ENCODE data around the gene MYL6B.
A peak's percentile ranks its signal among the peaks of the same experiment; 100 is the strongest.
"Not testable (repeated sequence)": the region's sequence is repeated elsewhere in the genome, so short reads cannot be mapped to it uniquely, and the experiment has no call there.

MYL6B gene

DNA sequence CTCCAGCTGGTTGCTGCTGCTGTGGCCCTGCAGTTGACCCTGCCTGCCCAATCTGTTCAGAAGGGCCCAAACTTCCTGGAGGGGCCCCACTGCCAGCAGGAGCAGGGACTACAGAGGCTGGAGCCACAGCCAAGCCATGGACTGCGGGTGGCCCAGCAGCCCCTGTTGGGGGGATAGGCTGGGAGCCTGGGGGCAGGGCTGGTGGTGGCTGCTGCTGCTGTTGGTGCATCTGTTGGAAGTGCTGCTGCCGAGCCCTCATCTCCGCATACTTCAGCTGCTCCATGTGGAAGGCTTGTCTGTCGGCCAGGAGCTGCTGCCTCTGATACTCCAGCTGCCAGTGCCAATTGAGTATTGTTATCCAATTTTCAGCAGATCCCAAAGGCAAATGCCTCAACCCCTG, 13.0 kb downstream of the MYL6B start:
- no peak for DNase-seq (ENCODE audit: low read depth, low spot score)

DNA sequence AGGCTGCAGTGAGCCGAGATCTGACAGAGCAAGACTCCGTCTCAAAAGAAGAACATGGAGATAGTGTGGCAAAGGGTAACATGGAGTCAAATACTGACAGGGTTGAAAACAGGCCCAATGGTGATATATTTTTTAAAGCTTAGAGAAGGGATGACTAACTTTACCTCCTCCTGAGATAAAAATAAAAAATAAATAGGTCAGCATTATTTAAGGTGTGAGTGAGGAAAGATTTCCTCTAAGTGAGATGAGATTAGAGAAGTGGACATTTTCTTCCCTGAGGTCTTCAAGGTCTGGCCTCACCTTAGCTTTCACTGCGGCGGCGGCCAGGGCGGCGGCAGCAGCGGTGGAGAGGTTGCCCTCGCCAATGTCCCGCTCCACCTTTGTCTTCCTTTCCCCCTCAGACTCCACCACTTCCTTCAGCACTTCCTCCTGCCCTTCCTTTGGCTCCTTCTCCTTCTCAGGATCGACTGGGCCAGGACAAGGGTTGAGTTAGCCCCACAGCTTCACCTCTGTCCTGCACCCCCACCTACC, 16.9 kb downstream of the MYL6B start:
- DNase-seq (ENCODE audit: low read depth, low spot score): no peak

DNA sequence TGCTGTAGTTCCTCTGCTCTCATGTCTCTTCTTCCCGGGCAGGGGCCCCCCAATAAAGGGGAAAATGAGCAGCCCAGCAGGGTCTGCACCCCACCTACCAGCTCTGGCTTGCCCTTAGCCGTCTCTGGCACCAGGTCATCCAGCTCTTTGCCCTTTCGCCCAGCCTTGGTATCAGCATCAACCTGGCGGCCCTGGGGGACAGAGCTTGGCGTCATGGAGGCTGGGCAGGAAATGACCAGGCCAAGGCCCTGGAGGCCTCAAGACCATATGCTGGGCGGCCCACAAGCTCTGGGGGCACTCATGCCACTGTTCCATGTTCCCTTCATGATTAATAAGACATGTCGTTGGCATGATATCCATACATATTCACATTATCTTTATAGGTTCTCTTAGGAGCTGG, 20.5 kb downstream of the MYL6B start:
- DNase-seq (ENCODE audit: low read depth, low spot score): no peak

DNA sequence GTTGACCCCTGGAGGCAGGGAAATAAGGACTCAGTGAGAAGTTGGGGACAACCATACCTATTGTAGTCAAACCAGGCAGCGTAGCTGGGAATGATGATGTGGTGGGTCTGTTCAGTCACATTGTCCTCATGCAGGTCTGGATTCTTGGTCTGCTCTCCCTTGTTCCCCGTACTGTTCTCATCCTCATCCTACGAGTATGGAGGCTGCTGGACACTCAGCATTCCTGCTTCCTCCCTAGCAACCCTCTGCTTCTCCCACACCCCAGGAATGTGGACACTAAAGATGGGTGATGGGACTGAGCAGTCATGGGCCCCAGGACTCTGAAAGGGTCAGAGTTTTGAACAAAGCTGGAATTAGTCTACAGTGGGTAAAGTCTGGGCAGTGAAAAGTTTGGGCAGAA, 26.0 kb downstream of the MYL6B start:
- no peak for DNase-seq (ENCODE audit: low read depth, low spot score)

DNA sequence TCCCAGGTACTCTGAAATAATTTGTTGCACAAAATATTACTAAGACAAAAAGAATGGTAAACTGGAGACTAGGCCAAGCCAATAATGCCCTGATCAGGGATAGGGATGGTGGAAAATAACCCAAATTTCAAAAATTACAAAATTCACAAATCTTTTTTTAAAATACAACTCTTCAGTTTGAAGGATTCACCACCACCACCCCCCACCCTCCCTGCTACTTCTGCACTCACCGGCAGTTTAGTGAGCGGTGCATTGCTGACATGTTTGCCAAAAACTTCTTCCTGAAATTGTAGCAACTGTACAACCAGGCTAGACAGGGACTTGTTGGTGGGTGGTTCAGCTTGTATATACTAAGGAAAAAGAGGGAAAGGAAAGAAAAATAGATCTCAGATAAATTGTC, 34.6 kb downstream of the MYL6B start:
- no peak for DNase-seq (ENCODE audit: low read depth, low spot score)

DNA sequence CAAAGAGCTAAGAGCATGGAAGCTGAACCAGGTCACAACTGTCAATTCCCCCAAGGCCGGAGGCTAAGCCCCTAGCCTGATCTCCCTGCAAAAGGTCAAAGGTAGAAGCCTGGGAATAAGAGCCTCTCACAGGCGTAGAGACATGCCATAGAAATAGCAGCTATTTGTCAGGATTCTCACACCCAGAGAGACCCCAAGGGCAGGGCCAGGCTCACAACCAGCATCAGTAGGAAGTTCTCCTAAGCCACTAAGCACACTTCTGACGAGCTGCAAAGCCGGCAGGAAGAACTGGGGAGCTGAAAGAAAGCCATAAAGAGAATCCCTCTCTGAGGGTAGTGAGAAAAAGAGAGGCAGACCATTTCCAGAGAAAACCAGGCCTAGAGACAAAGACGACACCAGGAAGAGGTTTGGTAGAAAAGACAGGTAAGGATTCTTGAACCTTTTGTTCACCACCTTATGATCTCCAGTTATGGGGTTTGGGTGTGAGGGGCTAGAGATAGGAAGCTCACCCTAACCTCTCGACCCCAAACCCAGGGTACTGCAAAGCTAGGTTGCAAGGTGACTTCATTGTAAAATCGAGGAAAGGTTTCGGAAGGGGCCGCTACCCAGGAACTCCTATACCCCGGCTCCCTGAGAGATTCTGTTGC, 35.9 kb downstream of the MYL6B start:
- DNase-seq (ENCODE audit: low read depth, low spot score): no peak

DNA sequence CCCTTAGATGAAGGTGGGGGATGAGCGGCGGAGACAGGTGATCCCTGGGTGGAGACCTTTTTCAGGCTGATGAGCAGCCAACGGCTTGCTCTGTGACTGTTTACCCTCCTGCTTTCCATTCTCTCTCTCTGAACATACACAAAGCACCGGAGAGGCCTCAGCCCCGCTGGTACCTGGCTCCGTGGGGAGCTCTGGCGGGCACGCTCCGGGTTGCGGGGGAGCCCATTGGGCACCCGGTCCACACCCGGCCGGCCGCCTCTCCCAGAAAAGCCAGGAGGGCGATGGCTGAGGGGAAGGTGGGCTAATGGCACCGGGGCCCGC, 36.4 kb downstream of the MYL6B start:
- no peak for DNase-seq (ENCODE audit: low read depth, low spot score)

DNA sequence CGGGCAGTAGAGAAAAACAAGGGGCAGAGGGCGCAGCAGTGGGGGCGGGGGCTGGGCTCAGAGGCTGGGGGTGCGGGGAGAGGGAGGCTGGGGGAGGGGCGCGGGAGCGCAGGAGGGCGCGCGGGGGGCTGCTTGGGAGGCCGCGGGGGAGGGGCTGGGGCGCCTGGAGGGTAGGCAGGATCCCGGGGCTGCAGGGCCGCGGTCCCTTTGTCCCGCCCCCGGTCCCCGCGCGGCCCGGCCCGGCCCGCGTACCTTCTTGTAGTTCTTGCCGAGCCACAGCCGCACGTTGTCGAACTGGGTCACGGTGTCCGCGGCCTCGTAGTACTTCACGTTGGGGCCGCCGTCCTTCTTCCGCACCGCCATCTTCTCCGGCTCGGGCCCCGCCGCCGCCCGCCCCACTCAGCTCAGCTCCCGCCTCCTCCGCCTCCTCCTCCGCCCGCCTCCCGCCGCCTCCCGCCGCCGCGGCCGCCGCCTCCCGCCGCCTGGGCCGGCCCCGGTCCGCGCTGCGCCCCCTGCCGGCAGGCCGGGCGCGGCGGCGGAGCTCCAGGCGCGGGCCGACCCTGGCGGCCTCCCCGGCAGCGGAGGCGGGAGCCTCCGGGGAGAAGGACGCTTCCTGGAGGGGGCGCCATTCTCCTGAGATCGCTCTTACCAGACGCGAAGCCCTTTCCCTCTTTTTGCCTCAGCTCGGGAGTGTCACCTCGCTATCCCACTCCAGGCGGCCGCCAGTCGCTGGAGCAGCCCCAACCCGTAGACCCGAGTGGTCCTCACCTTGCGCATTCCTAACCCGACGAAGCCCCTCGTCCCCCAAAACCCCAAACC, 36.9 kb downstream of the MYL6B start, which contains the start of gene SMARCC2:
SMARCC2 (minus strand) TSS at position 385 of the 819 bp plus-strand sequence; CDS start at position 363, 22 bp downstream.
- DNase-seq (ENCODE audit: low read depth, low spot score): peak; percentile 65

DNA sequence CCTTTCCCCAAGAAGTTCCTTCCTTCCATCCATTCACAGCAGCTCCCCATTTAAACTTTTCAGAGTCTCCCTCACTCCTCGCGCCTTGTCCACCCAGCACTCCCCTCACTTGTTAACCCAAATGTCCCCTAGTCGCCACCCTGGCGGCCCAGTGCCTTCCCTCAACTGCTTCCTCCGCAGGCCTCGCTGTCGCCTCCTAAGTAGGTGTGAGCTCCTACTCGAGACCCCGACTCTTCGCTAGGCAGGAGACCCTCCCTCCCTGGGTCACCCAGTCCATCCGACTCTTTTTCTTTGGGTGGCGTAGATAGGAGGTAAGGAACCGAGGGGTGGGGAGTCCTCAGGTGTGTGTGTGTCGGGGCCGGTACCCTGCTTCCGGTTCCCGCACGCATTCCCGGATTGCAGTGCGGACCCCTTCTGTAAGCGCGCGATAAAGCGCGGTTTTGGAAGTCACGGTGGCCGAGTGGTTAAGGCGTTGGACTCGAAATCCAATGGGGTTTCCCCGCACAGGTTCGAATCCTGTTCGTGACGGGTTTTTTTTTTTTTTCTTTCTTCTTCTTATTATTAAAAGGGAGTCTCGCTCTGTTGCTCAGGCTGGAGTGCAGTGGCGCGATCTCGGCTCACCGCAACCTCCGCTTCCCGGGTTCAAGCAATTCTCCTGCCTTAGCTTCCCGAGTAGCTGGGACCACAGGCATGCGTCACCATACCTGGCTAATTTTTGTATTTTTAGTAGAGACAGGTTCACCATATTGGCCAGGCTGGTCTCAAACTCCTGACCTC, 37.7 kb downstream of the MYL6B start:
- DNase-seq (ENCODE audit: low read depth, low spot score): peak; percentile 69

DNA sequence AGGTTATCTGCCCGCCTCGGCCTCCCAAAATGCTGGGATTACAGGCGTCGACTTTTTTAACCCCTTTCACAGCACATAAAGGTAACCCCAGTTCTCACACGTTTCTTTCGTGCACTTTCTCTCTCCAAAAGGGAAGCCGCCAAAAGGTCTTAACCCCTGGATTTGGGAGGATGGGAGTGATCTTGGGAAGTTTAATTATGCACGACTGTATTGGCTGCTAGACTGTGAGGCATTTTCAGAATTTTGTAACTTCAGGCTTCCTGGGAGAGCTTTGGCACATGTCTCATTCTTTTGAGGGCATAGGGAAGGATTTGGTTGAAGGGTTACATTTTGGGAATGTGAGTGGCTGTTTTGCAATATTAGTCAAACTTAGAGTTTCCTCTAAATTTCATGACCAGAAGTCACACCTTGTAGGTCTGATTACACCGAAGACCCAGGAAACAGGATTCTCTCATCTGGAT, 38.3 kb downstream of the MYL6B start:
- DNase-seq (ENCODE audit: low read depth, low spot score): no peak

DNA sequence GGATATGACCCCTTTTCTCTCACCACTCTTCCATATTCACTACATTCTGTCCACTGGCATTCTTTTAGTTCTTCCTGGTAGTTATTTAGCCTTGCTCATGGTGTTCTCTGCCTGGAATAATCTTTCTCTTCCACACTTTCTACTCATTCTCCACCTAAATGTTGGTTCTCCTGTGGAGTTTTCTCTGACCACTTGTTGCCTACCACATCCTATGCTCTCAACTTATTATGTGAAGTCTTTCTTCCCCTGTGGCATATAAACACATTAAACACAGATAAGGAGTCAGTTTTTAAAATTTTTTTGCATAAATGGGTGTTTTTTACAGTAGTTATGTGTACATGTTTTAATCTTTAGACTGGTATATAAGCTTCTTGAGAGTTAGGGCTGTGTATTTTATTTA, 40.2 kb downstream of the MYL6B start:
- no peak for DNase-seq (ENCODE audit: low read depth, low spot score)

DNA sequence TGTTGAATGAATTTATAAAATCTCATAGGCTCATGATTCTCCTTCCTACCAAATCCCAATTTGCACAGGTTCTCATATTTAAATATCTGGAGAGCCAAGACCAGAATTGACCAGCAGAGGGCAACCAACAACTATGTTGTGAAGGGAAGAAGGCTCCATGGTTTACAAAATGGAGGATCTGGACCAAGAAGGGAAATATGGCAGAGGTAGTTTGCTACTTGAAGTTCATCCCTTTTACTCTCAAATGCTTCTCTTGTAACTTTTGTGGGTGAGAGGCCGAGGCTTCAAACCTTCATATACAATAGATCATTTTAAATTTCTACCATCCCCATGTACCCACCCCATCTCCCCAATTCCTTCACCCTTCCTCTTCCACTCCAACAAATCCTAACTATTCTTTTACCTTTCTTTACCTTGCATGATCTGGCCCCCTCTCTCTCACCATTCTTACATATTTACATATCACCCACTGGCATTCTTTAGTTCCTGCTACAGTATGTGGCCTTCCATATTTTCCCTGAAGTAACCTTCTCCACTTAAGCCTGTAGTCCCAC, 40.7 kb downstream of the MYL6B start:
- peak; percentile 46 for DNase-seq (ENCODE audit: low read depth, low spot score)

DNA sequence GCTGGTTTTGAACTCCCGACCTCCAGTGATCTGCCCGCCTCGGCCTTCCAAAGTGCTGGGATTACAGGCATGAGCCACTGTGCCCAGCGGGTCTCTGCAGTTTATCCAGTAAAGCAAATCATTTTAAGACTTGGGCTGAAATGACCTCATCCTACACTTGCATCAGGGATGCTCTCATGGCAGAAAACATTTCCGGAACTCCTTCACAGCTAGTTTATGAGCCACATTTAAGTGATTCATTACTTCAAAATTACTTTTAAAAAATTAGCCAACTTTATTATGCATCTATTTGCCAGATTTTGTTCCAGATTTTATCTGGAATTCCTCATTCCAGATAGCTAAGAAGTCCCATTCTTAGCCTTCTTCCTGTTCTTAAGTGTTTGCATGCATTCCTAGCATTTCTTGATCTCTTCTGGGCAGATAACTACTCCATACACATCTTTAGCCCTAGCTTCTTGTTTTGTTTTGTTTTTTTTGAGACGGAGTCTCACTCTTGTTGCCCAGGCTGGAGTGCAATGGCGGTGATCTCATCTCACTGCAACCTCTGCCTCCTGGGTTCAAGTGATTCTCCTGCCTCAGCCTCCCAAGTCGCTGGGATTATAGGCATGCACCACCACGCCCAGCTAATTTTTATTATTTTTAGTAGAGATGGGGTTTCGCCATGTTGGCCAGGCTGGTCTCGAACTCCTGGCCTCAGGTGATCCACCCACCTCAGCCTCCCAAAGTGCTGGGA, 44.6 kb downstream of the MYL6B start:
- DNase-seq (ENCODE audit: low read depth, low spot score): not testable (repeated sequence)

DNA sequence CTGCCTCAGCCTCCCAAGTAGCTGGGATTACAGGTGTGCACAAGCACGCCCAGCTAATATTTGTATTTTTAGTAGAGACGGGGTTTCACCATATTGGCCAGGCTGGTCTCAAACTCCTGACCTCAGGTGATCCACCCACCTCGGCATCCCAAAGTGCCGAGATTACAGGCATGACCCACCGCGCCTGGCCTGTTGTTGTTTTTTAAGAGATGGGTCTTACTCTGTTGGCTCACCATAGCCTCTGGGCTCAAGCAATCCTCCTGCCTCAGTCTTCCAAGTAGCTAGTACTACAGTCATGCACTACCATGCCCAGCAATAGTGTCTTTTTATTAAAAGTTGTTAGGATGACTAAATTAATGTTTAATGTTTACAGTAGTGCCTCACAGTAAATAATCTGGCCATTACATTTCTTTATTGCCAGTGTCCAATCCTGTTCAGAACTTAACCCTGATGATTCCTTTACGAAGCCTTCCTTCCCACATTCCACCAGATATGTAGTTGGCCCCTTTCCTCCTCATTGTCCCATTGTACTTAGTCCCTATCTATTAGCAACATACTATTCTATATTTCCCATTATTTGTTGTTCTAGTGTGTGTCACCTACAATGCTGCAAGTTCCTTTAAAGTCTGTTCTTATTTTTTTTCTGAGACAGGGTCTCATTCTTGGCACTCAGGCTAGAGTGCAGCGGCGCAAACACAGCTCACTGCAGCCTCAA, 45.7 kb downstream of the MYL6B start:
- no peak for DNase-seq (ENCODE audit: low read depth, low spot score)

DNA sequence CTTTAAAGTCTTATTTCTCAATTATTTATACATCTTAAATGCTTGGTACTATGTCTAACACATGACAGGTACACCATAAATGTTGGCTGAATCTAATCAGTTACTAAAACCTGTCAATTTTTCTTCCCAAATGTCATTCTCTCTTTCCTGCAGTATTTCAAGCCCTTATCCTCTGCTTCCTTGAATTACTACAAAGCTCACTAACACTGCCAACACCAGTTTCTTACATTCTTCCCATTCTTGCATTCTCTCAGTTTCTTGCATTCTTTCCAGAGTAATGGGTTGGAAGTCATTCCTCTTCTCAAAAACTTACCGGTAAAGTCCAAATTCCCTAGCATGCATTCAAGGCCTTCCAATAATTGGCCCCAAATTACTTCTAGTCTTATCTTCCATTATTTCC, 46.4 kb downstream of the MYL6B start:
- DNase-seq (ENCODE audit: low read depth, low spot score): no peak

DNA sequence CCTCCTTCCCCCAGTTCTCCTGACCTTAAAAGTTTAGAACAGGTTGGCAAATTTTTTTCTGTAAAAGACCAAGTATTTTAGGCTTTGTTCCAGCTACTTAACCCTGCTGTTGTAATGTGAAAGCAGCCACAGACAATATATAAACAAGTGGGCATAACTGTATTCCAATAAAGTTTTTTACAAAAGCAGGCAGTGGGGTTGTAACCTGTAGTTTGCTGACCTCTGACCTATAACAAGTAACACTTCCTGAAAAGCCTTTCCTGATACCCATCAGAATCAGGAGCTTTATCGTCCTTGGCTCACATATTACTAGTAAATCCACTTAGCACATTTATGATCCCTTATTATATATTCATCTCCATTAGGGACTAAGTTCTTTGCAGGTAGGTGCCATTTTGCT, 50.0 kb downstream of the MYL6B start:
- no peak for DNase-seq (ENCODE audit: low read depth, low spot score)

DNA sequence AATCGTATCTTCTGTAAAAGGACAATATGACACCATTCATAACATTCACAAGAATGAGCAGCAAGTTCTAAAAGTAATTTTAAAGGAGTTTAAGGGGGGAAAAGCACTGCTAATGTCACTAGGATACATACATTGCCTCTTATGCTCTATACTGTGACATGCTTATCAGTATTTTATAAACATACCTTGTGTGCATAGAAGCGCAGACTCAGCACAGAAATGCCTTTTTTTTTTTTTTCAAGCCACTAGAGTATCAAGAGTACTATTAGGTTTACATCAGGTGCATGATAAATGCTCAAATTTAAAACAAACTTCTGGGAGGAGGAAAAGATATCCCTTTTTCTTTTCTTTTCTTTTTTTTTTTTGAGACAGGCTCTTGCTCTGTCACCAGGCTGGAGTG, 50.5 kb downstream of the MYL6B start:
- DNase-seq (ENCODE audit: low read depth, low spot score): no peak

DNA sequence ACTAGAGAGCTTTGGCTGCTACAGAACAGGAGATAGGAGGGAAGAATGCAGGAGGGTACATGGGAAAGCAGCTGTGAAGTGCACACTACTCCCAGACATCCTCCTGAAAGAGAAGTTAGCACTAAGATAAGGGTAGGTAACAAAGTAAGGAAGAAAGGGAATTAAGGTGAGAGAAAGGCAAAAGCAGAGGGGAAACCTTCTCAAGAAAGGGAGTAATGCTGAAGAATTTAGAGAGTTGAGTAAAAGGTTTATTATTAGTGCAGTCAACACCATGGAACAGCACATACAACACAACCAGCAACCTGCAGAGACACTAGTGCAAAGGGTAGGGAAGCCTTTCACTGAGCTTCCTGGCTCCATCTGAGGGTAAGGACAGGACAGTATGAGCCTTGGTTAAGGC, 51.9 kb downstream of the MYL6B start:
- DNase-seq (ENCODE audit: low read depth, low spot score): no peak

DNA sequence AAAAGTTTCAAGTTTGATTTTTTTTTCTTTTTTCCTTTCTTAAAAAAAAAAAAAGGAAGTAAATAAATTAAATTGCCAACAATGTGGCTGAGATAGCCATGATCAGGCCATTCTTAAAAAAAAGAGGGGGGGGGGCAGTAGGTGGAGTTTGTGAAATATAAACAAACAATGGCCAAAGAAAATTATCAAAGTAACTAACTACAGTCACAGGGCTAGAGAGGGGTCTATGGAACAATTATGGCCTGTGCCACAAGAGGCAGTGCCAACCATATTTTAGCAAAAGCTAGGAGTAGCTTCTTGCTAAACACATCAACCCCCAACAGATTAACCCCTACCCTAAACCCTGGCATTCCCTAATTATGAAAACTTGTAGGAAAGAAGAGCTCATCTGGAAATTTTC, 53.1 kb downstream of the MYL6B start:
- no peak for DNase-seq (ENCODE audit: low read depth, low spot score)

DNA sequence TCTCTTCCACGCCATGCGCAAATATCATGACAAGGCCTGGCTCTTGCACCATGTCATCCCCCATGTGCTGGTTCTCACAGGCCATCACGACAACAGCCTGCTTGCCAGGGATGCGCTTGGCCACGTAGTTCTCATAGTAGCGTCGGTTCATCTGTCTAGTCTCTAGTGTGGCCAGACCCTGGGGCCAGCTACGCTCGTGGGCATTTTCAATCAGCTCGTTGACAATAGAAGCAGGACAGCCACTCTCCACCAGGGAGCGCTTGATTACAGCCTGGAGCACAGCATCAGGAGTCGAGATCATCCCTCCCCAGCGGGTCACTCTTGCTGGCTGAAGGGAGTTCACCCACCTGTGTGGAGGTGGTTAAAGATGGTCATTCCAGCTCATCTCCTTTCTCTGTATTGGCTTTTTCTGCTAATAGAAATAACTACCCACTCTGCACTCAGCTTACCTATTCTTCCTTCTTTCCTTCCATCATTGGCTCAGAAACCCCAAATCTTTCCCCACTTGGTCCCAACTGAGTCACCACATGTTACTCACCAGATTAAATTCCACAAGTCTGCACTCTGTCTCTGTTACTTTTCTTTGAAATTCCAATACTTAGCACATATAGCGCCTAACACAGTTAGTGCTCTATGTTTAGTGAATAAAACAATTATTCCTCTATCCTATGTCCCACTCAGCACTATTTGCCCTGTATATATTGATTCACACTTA, 54.2 kb downstream of the MYL6B start:
- DNase-seq (ENCODE audit: low read depth, low spot score): no peak

Measured in activated naive CD8-positive, alpha-beta T cell treated with anti-CD3 and anti-CD28 coated beads, Interleukin-2, amount 50 U/mL, for 16 hours (primary cell).